HepG2 (cell line): ENCODE measurements around the gene APLP1. TPM values are rescaled to one million over a fixed set of nuclear protein-coding genes. Genes with fewer than 3 reads are reported as not detected.

Source experiments
- CSRNP1 ChIP-seq: sonication (generic); formaldehyde crosslinking; IDR thresholded peaks from 2 replicates; pipeline ENCODE4 v1.8.1; 2023; ENCODE audit warnings: mild to moderate bottlenecking, missing genetic modification reagents
- HIVEP1 ChIP-seq: sonication (generic); formaldehyde crosslinking; IDR thresholded peaks from 2 replicates; pipeline ENCODE4 v1.4.0; 2020; ENCODE audit warnings: mild to moderate bottlenecking, missing genetic modification reagents
- JARID2 ChIP-seq: sonication (generic); formaldehyde crosslinking; IDR thresholded peaks from 2 replicates; pipeline ENCODE4 v1.8.1; 2023; ENCODE audit warnings: missing genetic modification reagents, inconsistent platforms; ENCODE audit not compliant: insufficient replicate concordance
- KDM2A ChIP-seq: sonication (generic); formaldehyde crosslinking; IDR thresholded peaks from 2 replicates; pipeline ENCODE4 v1.4.0; 2020; ENCODE audit warnings: low read depth, missing genetic modification reagents, borderline replicate concordance
- MED1 ChIP-seq: sonication (generic); formaldehyde crosslinking; IDR thresholded peaks from 2 replicates; pipeline ENCODE4 v1.4.0; 2020; ENCODE audit warnings: missing genetic modification reagents
- MTERF4 ChIP-seq: sonication (generic); formaldehyde crosslinking; IDR thresholded peaks from 2 replicates; pipeline ENCODE4 v1.8.0; 2023; ENCODE audit warnings: mild to moderate bottlenecking, missing genetic modification reagents
- NFE2 ChIP-seq: sonication (generic); formaldehyde crosslinking; IDR thresholded peaks from 2 replicates; pipeline ENCODE4 v1.4.0; 2020; ENCODE audit warnings: missing genetic modification reagents
- SNAPC5 ChIP-seq: sonication (generic); formaldehyde crosslinking; IDR thresholded peaks from 2 replicates; pipeline ENCODE4 v1.8.1; 2023; ENCODE audit warnings: mild to moderate bottlenecking, missing genetic modification reagents, borderline replicate concordance
- TFAP4 ChIP-seq: sonication (generic); IDR thresholded peaks from 2 replicates; pipeline ENCODE4 v1.6.1; 2016; ENCODE audit warnings: low read depth, borderline replicate concordance
- ZBTB1 ChIP-seq: sonication (generic); formaldehyde crosslinking; IDR thresholded peaks from 2 replicates; pipeline ENCODE4 v1.4.0; 2020; ENCODE audit warnings: missing genetic modification reagents, borderline replicate concordance
- ZKSCAN8 ChIP-seq: IDR thresholded peaks from 2 replicates; pipeline ENCODE4 v1.6.1; 2016; ENCODE audit warnings: borderline replicate concordance, missing genetic modification reagents, missing compliant biosample characterization
- ZNF224 ChIP-seq: sonication (generic); formaldehyde crosslinking; IDR thresholded peaks from 2 replicates; pipeline ENCODE4 v1.5.0; 2020; ENCODE audit warnings: mild to moderate bottlenecking, missing genetic modification reagents
- ZNF616 ChIP-seq: sonication (generic); formaldehyde crosslinking; IDR thresholded peaks from 2 replicates; pipeline ENCODE4 v1.5.0; 2020; ENCODE audit warnings: low read depth, mild to moderate bottlenecking, missing genetic modification reagents
- ZNF841 ChIP-seq: sonication (generic); formaldehyde crosslinking; IDR thresholded peaks from 2 replicates; pipeline ENCODE4 v1.8.1; 2023; ENCODE audit warnings: missing genetic modification reagents, borderline replicate concordance
- polyA plus RNA-seq, 8 experiments: library from polyadenylated mRNA; depleted of rRNA in 3 of 8; stranded (reverse) in 7 of 8; unstranded in 1 of 8; fragments of >200 nt; fragmentation: Illumina TruSeq in 4 of 8; extraction: Trizol in 4 of 8; gene quantifications; 2 replicates each; pipeline versions ENCODE4 v1.2.1 to v1.2.3, GENCODE V29; 2011 to 2016; ENCODE audit warnings: low read depth in 4 of 8, missing spikeins in 1 of 8, mixed read lengths in 1 of 8; ENCODE audit not compliant: insufficient read depth in 1 of 8
- total RNA-seq, 5 experiments: library from RNA; depleted of rRNA; stranded (reverse); fragments of >200 nt; fragmentation: Illumina TruSeq; extraction: Trizol; gene quantifications; 2 replicates each; pipeline ENCODE4 v1.2.3, GENCODE V29; 2016; ENCODE audit warnings: low read depth in 1 of 5
- TF ChIP-seq, protein P1 (sequence below): sonication (generic); formaldehyde crosslinking; IDR thresholded peaks from 2 replicates; pipeline ENCODE4 v1.4.0; 2020; ENCODE audit warnings: missing genetic modification reagents
- TF ChIP-seq, protein P2 (sequence below): sonication (generic); formaldehyde crosslinking; IDR thresholded peaks from 2 replicates; pipeline ENCODE4 v1.4.0; 2020; ENCODE audit warnings: missing genetic modification reagents, borderline replicate concordance
- TF ChIP-seq, protein P3 (sequence below): IDR thresholded peaks from 2 replicates; pipeline ENCODE4 v1.6.1; 2018; ENCODE audit warnings: missing genetic modification reagents, mild to moderate bottlenecking, missing compliant biosample characterization

APLP1 gene
- total and polyA plus RNA-seq, 2 of the 13 experiments (the other 11 are each of a cell fraction or from before 2014, with no cell fraction given): 2.0 to 2.9 TPM

GRCh38 chr19:35845215-35846037 lies 22.9 kb upstream of the APLP1 start (continued):
- TF ChIP-seq, protein P1, sequence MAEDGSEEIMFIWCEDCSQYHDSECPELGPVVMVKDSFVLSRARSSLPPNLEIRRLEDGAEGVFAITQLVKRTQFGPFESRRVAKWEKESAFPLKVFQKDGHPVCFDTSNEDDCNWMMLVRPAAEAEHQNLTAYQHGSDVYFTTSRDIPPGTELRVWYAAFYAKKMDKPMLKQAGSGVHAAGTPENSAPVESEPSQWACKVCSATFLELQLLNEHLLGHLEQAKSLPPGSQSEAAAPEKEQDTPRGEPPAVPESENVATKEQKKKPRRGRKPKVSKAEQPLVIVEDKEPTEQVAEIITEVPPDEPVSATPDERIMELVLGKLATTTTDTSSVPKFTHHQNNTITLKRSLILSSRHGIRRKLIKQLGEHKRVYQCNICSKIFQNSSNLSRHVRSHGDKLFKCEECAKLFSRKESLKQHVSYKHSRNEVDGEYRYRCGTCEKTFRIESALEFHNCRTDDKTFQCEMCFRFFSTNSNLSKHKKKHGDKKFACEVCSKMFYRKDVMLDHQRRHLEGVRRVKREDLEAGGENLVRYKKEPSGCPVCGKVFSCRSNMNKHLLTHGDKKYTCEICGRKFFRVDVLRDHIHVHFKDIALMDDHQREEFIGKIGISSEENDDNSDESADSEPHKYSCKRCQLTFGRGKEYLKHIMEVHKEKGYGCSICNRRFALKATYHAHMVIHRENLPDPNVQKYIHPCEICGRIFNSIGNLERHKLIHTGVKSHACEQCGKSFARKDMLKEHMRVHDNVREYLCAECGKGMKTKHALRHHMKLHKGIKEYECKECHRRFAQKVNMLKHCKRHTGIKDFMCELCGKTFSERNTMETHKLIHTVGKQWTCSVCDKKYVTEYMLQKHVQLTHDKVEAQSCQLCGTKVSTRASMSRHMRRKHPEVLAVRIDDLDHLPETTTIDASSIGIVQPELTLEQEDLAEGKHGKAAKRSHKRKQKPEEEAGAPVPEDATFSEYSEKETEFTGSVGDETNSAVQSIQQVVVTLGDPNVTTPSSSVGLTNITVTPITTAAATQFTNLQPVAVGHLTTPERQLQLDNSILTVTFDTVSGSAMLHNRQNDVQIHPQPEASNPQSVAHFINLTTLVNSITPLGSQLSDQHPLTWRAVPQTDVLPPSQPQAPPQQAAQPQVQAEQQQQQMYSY (CRISPR knock-in tag): no peak
- TF ChIP-seq, protein P2, sequence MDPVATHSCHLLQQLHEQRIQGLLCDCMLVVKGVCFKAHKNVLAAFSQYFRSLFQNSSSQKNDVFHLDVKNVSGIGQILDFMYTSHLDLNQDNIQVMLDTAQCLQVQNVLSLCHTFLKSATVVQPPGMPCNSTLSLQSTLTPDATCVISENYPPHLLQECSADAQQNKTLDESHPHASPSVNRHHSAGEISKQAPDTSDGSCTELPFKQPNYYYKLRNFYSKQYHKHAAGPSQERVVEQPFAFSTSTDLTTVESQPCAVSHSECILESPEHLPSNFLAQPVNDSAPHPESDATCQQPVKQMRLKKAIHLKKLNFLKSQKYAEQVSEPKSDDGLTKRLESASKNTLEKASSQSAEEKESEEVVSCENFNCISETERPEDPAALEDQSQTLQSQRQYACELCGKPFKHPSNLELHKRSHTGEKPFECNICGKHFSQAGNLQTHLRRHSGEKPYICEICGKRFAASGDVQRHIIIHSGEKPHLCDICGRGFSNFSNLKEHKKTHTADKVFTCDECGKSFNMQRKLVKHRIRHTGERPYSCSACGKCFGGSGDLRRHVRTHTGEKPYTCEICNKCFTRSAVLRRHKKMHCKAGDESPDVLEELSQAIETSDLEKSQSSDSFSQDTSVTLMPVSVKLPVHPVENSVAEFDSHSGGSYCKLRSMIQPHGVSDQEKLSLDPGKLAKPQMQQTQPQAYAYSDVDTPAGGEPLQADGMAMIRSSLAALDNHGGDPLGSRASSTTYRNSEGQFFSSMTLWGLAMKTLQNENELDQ (CRISPR knock-in tag): no peak
- TF ChIP-seq ZNF841 (CRISPR knock-in tag) (no peak), ZNF224 (no peak), ZBTB1 (CRISPR knock-in tag) (no peak), TFAP4 (peak; percentile 50; the same call in 1 of the 2 replicates), KDM2A (CRISPR knock-in tag) (peak; percentile 50; the same call in 1 of the 2 replicates), ZKSCAN8 (CRISPR knock-in tag) (no peak), NFE2 (no peak), CSRNP1 (CRISPR knock-in tag) (no peak), ZNF616 (no peak), MTERF4 (CRISPR knock-in tag) (no peak), SNAPC5 (no peak), HIVEP1 (no peak), JARID2 (CRISPR knock-in tag) (no peak), MED1 (CRISPR knock-in tag) (no peak; the same call in 1 of the 2 replicates)
- TF ChIP-seq, protein P3, sequence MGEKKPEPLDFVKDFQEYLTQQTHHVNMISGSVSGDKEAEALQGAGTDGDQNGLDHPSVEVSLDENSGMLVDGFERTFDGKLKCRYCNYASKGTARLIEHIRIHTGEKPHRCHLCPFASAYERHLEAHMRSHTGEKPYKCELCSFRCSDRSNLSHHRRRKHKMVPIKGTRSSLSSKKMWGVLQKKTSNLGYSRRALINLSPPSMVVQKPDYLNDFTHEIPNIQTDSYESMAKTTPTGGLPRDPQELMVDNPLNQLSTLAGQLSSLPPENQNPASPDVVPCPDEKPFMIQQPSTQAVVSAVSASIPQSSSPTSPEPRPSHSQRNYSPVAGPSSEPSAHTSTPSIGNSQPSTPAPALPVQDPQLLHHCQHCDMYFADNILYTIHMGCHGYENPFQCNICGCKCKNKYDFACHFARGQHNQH (CRISPR knock-in tag): no peak
